Ishikawa (cell line): ENCODE results near the gene UBL7.

Experiments used
- FOXM1 ChIP-seq: IDR thresholded peaks from 2 replicates; pipeline ENCODE4 v1.6.1; 2012; ENCODE audit warnings: low read depth, borderline replicate concordance
- TF ChIP-seq, protein P1 (sequence below): IDR thresholded peaks from 2 replicates; pipeline ENCODE4 v1.6.1; 2012
- TF ChIP-seq, protein P2 (sequence below): IDR thresholded peaks from 2 replicates; pipeline ENCODE4 v1.6.1; 2012

DNA sequence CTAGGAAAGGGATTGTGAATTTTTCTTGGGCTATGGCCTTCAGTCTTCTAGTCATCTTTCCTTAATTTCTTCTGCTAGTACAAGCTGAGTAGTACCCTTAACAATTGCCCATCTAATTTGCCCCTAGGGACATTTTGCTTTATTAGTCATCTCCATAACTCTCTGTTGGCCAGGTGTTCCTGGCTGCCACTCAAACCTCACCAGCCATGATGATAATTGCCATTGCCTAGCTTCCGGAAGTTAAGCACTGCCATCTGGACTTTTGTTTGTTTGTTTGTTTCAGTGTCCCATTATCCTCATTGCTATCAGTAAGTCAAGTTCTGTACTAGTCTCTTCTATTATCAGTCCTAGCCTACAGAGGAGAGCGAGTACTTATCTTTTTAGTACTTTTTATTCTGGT lies 36.6 kb upstream of the UBL7 start:
- TF ChIP-seq, protein P1, sequence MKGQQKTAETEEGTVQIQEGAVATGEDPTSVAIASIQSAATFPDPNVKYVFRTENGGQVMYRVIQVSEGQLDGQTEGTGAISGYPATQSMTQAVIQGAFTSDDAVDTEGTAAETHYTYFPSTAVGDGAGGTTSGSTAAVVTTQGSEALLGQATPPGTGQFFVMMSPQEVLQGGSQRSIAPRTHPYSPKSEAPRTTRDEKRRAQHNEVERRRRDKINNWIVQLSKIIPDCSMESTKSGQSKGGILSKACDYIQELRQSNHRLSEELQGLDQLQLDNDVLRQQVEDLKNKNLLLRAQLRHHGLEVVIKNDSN, result no peak
- TF ChIP-seq, protein P2, sequence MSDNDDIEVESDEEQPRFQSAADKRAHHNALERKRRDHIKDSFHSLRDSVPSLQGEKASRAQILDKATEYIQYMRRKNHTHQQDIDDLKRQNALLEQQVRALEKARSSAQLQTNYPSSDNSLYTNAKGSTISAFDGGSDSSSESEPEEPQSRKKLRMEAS, result no peak
- TF ChIP-seq FOXM1, result no peak
